HG03432 (cell line): ENCODE results near the gene WDR5.

Source experiments
- ATAC-seq: cut with Tn5 transposase; IDR thresholded peaks from one replicate; pipeline ENCODE4 v1.9.1; 2021; ENCODE audit warnings: mild to moderate bottlenecking, moderate library complexity; ENCODE audit not compliant: unreplicated experiment

The WDR5 gene

GRCh38 chr9:134131471-134132207 is 4.2 kb upstream of the WDR5 start:
- ATAC-seq = no peak

GRCh38 chr9:134132208-134132870 is 3.5 kb upstream of the WDR5 start:
- ATAC-seq = no peak

- no peak for ATAC-seq
These were observed 936 bp upstream of the WDR5 start for GRCh38 chr9:134134949-134135342.

DNA sequence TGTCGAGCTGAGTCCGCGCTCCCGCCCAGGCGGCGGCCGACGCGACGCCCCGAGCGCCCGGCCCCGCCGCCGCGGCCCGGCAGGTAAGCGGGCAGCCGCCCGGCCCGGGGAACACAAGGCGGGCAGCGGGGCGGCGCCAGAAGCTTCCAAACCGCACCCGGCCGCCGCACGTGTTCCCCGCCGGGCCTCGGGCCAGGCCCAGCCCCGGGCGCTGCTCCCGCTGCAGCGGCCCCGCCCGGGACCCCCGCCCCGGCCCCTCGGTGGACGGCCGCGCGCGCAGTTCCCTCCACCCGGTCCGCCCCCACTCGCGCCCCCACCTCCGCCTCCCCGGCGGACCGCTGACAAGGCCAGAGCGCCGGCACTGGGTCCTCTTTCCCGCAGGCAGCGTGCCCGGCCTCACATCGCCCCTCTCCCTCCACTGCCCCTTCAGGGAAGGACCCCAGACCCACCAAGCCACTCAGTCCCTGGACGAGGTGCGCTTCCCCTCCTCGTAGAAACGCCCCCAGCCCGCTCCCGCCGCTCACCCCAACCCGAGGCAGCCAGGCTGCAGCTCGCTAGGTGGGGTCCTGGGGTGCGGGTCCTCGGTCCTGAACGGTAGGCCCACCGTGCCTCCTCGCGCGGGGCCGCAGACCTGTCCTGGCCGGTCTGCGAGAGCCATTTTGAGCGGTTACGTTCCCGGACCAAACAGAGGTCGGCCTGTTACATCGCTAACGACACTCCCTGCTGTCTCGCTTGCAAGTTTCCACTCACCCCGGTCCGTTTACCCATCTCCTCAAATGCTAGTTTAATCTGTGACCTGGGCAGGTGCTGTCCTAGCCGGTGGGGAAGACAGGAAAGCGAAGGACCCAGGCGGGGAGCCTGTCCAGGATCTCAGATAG is 475 bp downstream of the WDR5 start:
- ATAC-seq = peak; percentile 25

DNA sequence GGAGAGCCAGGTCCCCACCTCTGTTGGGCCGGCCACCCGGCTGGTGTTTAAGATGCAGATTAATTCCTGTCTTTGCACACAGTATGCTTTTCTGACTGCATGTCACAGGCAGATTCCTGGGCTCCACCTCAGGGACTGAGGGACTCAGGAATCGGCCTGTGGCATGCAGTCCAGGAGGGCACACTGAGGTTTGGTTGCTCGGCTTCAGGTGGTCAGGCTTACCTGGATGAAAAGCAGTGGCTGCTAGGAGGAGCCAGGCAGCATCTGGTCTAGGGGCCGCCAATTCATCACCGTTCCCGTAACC is 1.1 kb downstream of the WDR5 start:
- no peak for ATAC-seq

GRCh38 chr9:134138292-134138691 is 2.4 kb downstream of the WDR5 start:
- ATAC-seq = no peak

DNA sequence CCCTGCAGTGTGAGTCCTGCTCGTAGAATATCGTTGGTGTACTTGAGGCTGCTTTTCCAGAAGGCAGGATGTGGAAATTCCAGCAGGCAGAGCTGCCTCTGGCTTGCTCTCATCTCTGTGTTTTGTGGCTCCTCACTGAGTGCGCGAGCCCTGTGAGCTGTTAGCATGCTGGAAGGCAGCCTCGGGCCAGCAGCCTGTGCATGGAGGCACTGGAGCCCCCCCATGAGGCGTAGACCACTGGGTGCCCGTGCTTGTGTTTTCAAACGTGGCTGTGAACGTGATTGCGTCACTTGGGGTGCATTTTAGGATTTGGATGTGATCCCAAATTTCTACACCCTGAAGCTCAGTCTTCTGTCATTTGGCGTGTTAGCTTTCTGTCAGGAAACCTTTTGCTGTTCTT is 3.2 kb downstream of the WDR5 start:
- ATAC-seq = no peak

GRCh38 chr9:134141906-134142305 is 6.0 kb downstream of the WDR5 start:
- no peak for ATAC-seq

- no peak for ATAC-seq
These were observed 8.9 kb downstream of the WDR5 start for GRCh38 chr9:134144801-134145200.

- no peak for ATAC-seq
These were observed 9.4 kb downstream of the WDR5 start for GRCh38 chr9:134145262-134145661.

- ATAC-seq = no peak
These were observed 11.1 kb downstream of the WDR5 start for GRCh38 chr9:134146774-134147493.

DNA sequence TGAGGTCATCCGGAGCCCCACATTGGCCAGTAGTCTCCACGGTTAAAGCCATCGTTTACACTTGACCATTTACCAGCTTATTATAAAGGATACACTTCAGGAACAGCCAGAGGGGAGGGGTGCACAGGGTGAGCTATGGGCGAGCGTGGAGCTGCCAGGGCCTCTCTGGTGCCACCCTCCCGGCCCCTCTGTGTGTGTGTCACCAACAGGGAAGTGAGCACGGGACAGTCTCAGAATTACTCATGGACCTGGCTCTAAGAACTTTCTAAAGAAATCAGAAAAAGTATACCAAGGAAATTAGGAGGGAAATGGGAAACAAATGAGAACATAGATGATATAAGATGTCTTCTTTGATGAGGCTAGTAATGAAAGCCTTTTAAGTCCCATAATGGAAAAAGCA is 13.5 kb downstream of the WDR5 start:
- ATAC-seq = no peak

DNA sequence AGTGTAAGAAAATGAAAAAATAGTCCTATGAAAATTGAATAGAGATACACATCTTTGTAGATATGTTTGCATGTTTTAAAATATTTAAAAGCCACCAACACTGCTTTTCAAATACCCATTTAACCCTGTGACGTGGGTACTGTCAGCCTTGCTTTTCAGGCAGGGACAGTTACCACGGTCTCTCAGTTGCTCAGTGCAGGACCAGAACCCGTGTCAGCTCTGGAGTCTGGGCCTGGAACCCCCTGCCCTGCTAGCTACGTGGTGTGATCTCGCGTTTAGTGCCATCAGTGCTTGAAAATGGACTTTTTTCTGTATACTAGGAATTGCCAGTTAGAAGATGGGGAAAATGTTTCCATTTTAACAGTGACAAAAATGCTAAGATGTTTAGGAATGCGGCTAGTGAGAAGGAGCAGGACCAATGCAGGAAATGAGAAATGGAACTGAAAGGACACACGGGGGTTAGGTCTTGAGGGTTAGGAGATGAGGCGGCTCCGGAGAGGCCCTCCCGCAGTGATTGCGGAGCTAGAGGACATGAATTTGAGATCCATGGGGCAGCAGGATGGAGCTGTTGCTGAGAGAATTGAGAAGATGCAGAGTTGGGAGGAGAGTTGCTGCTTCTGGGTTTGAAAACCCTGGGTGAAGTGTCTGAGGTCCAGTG is 14.8 kb downstream of the WDR5 start:
- ATAC-seq = no peak

GRCh38 chr9:134152022-134152448 is 16.2 kb downstream of the WDR5 start:
- no peak for ATAC-seq

GRCh38 chr9:134152488-134152887 is 16.6 kb downstream of the WDR5 start:
- ATAC-seq = no peak

DNA sequence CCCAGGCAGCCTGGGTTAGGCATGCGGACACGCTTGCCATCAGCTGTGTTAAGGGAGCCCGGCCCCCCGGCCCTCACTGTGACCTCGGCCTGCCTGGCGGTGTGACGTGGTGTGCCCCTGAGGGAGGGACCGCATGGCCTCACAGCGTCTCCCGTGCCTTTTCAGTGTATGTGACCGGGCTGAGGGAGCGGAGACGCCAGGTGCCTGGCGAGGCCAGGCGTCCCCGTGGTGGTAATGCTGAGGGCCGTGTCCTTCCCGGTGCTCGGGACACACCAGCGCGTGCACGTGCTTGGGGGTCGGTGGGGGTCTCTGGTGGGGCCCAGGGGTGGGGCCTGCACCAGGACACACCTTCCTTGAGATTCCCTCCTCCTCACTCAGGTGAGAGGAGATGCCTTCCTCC is 17.6 kb downstream of the WDR5 start:
- ATAC-seq = no peak

- no peak for ATAC-seq
These were observed 18.4 kb downstream of the WDR5 start for GRCh38 chr9:134154262-134154701.

- ATAC-seq = no peak
These were observed 20.0 kb downstream of the WDR5 start for GRCh38 chr9:134155812-134156377.

GRCh38 chr9:134156564-134157377 is 20.9 kb downstream of the WDR5 start:
- ATAC-seq = no peak
